K562 (cell line): ENCODE measurements around the gene MBNL1. TPM values are rescaled to one million over a fixed set of nuclear protein-coding genes. Genes with fewer than 3 reads are reported as not detected.

ENCODE experiments used
- ADNP ChIP-seq: fragments of 200-800 bp; sonication (Bioruptor generic); IDR thresholded peaks from 2 replicates; pipeline ENCODE4 v1.6.1; 2016; ENCODE audit warnings: missing genetic modification characterization, missing compliant biosample characterization
- MAZ ChIP-seq, 2 experiments: fragments of 450-650 bp in 1 of 2; sonication (generic) in 1 of 2; formaldehyde crosslinking; IDR thresholded peaks in 1 of 2; conservative IDR thresholded peaks in 1 of 2; 2 replicates each; pipeline versions ENCODE4 v1.4.0 to v1.5.0; 2020; ENCODE audit warnings: mild to moderate bottlenecking in 1 of 2, missing genetic modification reagents in 1 of 2
- SMAD4 ChIP-seq: fragments of 250-450 bp; sonication (Bioruptor Pico); conservative IDR thresholded peaks from 2 replicates; pipeline ENCODE4 v1.8.0; 2021; ENCODE audit warnings: inconsistent platforms, mild to moderate bottlenecking, moderate library complexity
- SMC3 ChIP-seq: conservative IDR thresholded peaks from 2 replicates; pipeline ENCODE4 v1.6.1; 2011; ENCODE audit warnings: low read depth, low read length, improper control_type of control experiment; ENCODE audit not compliant: insufficient read depth
- SUPT5H ChIP-seq: fragments of 450-650 bp; IDR thresholded peaks from 2 replicates; pipeline ENCODE4 v1.6.1; 2016
- ZNF197 ChIP-seq: fragments of 200-800 bp; sonication (Bioruptor generic); IDR thresholded peaks from 2 replicates; pipeline ENCODE4 v1.6.1; 2016; ENCODE audit warnings: low read depth, missing genetic modification characterization, missing compliant biosample characterization
- ZNF316 ChIP-seq: fragments of 450-650 bp; IDR thresholded peaks from 2 replicates; pipeline ENCODE4 v1.6.1; 2016
- ZNF766 ChIP-seq: fragments of 200-800 bp; sonication (Bioruptor generic); conservative IDR thresholded peaks from 2 replicates; pipeline ENCODE4 v1.6.1; 2016; ENCODE audit warnings: missing genetic modification characterization, missing compliant biosample characterization
- ZNF830 ChIP-seq: fragments of 250-450 bp; sonication (Bioruptor Pico); IDR thresholded peaks from 2 replicates; pipeline ENCODE4 v1.5.0; 2021; ENCODE audit warnings: mild to moderate bottlenecking
- polyA plus RNA-seq, 8 experiments: library from polyadenylated mRNA; depleted of rRNA in 4 of 8; stranded (reverse) in 5 of 8; unstranded in 3 of 8; fragments of >200 nt; fragmentation: Nextera tagmentation in 2 of 8; fragmentation: Illumina TruSeq in 1 of 8; extraction: Ambion mirVana in 2 of 8; extraction: Trizol in 1 of 8; gene quantifications; 2 replicates each; pipeline versions ENCODE4 v1.2.1 to v1.2.3, GENCODE V29; 2011 to 2014; ENCODE audit warnings: inconsistent platforms in 1 of 8, missing spikeins in 1 of 8
- total RNA-seq, 7 experiments: library from RNA; depleted of rRNA in 6 of 7; stranded (reverse); fragments of >200 nt in 6 of 7; fragmentation: Illumina TruSeq in 2 of 7; extraction: Trizol in 2 of 7; gene quantifications; 2 replicates each; pipeline versions ENCODE4 v1.2.1 to v1.2.3, GENCODE V29; 2011 to 2021; ENCODE audit warnings: low replicate concordance in 1 of 7
- TF ChIP-seq, protein P1 (sequence below): fragments of 250-450 bp; sonication (Bioruptor Pico); IDR thresholded peaks from 2 replicates; pipeline ENCODE4 v1.5.0; 2021; ENCODE audit warnings: mild to moderate bottlenecking, borderline replicate concordance

MBNL1 gene
- total and polyA plus RNA-seq, 9 of the 15 experiments (the other 6 are each of a cell fraction or from before 2014, with no cell fraction given): 70.3 to 243 (median 220) TPM

DNA sequence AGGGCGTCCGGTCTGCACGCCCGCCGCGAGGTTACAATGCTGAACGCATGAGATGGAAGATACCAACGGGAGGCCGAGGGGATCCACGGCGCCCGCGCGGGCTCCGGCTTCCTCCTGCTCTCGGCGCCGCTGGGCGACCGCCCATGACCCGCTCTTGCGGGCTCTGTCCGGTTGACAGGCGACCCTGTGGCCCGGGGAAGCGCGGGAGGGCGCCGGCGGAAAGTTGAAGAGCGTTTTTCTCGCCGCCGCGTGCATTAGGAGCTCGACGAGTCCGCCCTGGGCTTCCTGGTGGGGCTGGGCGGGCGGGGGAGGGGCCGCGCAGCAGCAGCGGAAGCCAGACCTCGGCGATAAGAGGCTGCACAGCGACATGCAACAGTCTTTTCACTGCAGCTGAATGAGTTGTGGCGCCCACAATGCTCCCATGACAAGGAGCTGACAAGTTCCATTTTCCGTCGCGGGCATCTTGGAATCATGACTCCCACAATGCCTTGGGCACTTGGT is at the start of gene MBNL1 (continued):
- TF ChIP-seq SUPT5H: peak; percentile 83
- TF ChIP-seq ZNF830 (CRISPR knock-in tag): 0 out of 2 replicates have a peak, but pooled peaks have one; percentile 20
- TF ChIP-seq ADNP (tag): no peak
- TF ChIP-seq SMAD4 (CRISPR knock-in tag): peak; percentile 76
- TF ChIP-seq SMC3: no peak
- peak; percentile 79; the same call in 1 of the 2 replicates for TF ChIP-seq ZNF197 (CRISPR knock-in tag)
- peak; percentile 79 to 82; a peak in 3 of 4 replicates for TF ChIP-seq MAZ (CRISPR knock-in tag; conservative IDR thresholded peaks at IDR 0.05 in 1 of 2, IDR thresholded peaks at IDR 0.05 in 1 of 2)
- TF ChIP-seq ZNF766: 0 out of 2 replicates have a peak, but pooled peaks have one; percentile 5
- TF ChIP-seq, protein P1, sequence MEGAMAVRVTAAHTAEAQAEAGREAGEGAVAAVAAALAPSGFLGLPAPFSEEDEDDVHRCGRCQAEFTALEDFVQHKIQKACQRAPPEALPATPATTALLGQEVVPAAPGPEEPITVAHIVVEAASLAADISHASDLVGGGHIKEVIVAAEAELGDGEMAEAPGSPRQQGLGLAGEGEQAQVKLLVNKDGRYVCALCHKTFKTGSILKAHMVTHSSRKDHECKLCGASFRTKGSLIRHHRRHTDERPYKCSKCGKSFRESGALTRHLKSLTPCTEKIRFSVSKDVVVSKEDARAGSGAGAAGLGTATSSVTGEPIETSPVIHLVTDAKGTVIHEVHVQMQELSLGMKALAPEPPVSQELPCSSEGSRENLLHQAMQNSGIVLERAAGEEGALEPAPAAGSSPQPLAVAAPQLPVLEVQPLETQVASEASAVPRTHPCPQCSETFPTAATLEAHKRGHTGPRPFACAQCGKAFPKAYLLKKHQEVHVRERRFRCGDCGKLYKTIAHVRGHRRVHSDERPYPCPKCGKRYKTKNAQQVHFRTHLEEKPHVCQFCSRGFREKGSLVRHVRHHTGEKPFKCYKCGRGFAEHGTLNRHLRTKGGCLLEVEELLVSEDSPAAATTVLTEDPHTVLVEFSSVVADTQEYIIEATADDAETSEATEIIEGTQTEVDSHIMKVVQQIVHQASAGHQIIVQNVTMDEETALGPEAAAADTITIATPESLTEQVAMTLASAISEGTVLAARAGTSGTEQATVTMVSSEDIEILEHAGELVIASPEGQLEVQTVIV (CRISPR knock-in tag): no peak
- no peak for TF ChIP-seq ZNF316
